ENCODE results near the gene ZNF780A. TPM values are rescaled to one million over a fixed set of nuclear protein-coding genes. Genes with fewer than 3 reads are reported as not detected.

Gene ZNF780A
- total RNA-seq, 1 donor from 2014 or later, result 27.4 TPM

DNA sequence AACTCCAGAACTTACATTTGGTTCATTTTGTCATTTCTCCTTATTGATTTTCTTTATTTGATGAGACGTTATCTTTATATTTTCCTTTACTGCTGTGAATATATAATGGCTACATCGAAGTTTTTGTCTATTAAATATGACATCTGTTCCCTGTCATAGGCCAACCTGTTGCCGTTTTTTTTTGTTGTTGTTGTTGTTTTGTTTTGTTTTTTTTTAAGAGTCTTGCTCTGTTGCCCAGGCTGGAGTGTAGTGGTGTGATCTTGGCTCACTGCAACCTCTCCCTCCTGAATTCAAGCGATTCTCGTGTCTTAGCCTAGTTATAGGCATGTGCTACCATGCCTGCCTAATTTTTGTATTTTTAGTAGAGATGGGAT is 64.2 kb downstream of the ZNF780A start:
- Mint-ChIP-seq H3K27ac (peak overlapping the region; percentile 56), H3K4me1 (ENCODE audit: low read depth) (no peaks in the 10 kb centered on the region), H3K9me3 (ENCODE audit: low read depth) (peaks cover 57% of the 10 kb centered on the region), H3K4me3 (ENCODE audit: low read depth) (no peak overlapping the region), H3K27me3 (no peaks in the 10 kb centered on the region), H3K36me3 (ENCODE audit: insufficient read depth) (peaks cover 35% of the 10 kb centered on the region)
- no peak for DNase-seq (ENCODE audit: low spot score, unreplicated experiment)
- TF ChIP-seq, protein P1, sequence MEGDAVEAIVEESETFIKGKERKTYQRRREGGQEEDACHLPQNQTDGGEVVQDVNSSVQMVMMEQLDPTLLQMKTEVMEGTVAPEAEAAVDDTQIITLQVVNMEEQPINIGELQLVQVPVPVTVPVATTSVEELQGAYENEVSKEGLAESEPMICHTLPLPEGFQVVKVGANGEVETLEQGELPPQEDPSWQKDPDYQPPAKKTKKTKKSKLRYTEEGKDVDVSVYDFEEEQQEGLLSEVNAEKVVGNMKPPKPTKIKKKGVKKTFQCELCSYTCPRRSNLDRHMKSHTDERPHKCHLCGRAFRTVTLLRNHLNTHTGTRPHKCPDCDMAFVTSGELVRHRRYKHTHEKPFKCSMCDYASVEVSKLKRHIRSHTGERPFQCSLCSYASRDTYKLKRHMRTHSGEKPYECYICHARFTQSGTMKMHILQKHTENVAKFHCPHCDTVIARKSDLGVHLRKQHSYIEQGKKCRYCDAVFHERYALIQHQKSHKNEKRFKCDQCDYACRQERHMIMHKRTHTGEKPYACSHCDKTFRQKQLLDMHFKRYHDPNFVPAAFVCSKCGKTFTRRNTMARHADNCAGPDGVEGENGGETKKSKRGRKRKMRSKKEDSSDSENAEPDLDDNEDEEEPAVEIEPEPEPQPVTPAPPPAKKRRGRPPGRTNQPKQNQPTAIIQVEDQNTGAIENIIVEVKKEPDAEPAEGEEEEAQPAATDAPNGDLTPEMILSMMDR (IDR thresholded peaks at IDR 0.05; ENCODE audit: unreplicated experiment), result no peak

DNA sequence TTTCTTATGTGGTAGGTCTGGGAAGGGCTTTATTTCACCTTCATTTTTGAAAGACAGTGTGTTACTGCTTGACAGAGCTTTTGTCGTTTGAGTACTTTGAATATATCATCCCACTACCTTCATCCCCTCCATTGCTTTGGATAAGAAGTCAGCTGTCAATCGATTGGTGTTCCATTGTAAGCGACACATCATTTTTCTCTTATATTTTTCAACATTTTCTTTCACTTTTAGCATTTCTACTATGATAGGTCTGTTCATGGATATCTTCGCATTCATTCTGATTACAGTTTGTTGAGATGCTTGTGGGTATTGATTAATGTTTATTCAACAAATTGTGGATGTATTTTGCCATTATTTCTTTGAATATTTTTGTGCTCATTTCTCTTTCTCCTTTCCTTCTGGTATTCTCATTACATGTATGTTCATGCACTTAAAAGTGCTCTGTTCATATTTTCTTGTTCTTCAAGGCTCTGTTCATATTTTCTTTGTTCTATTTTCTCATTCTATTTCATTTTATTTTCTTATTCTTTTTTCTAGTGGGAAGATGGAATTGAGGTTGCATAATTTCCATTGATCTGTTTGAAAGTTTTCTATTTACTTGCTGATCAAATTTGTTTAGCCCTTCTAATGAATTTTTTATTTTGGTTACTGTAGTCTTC is 64.7 kb downstream of the ZNF780A start:
- TF ChIP-seq, protein P1 (IDR thresholded peaks at IDR 0.05; ENCODE audit: unreplicated experiment), result no peak
- no peak overlapping the region for H3K27ac Mint-ChIP-seq
- H3K4me1 Mint-ChIP-seq (ENCODE audit: low read depth), result no peaks in the 10 kb centered on the region
- DNase-seq (ENCODE audit: low spot score, unreplicated experiment), result no peak
- peaks cover 33% of the 10 kb centered on the region for H3K36me3 Mint-ChIP-seq (ENCODE audit: insufficient read depth)
- no peaks in the 10 kb centered on the region for H3K27me3 Mint-ChIP-seq
- H3K4me3 Mint-ChIP-seq (ENCODE audit: low read depth), result no peak overlapping the region
- peaks cover 58% of the 10 kb centered on the region for H3K9me3 Mint-ChIP-seq (ENCODE audit: low read depth)

DNA sequence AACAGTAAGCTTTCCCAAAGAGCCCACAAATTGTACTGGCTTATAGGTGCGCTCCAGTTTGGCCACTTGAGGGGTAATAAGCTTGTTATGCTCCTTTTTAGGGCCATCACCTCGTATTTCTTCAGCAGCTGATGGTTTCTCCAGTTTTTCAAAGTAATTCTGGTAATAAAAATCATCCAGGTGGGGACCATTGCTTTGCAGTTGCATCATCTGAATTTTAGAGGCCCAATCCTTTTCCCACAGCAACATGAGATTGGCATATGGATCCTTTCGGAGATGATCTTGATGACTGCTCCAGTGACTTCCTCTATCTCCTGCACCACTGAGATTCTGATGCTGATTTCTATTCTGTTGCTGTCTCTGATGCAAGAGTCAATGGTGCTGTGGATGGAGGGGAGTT is 66.8 kb downstream of the ZNF780A start:
- H3K4me3 Mint-ChIP-seq (ENCODE audit: low read depth), result no peak overlapping the region
- no peaks in the 10 kb centered on the region for H3K4me1 Mint-ChIP-seq (ENCODE audit: low read depth)
- no peaks in the 10 kb centered on the region for H3K27me3 Mint-ChIP-seq
- no peak for DNase-seq (ENCODE audit: low spot score, unreplicated experiment)
- peaks cover 57% of the 10 kb centered on the region for H3K9me3 Mint-ChIP-seq (ENCODE audit: low read depth)
- no peak overlapping the region for H3K27ac Mint-ChIP-seq
- peaks cover 19% of the 10 kb centered on the region for H3K36me3 Mint-ChIP-seq (ENCODE audit: insufficient read depth)
- TF ChIP-seq, protein P1 (IDR thresholded peaks at IDR 0.05; ENCODE audit: unreplicated experiment), result no peak

Other genes starting within 250 kb of the ZNF780A start
- 250 and 271 TPM in 2 replicates for gene FBL, start 244.6 kb downstream of the ZNF780A start, total RNA-seq
- 0.80 and 1.2 TPM in 2 replicates for gene FCGBP, start 156.3 kb downstream of the ZNF780A start, total RNA-seq
- 95.9 and 100 TPM in 2 replicates for gene PSMC4, start 119.8 kb downstream of the ZNF780A start, total RNA-seq
- gene ZNF546, start 93.9 kb downstream of the ZNF780A start, total RNA-seq, result 5.1 and 5.9 TPM in 2 replicates
- gene ZNF780B, start 34.7 kb downstream of the ZNF780A start, total RNA-seq, result 40.6 and 45.9 TPM in 2 replicates
- 35.3 and 37.2 TPM in 2 replicates for gene MAP3K10, start 100.5 kb upstream of the ZNF780A start, total RNA-seq
- gene TTC9B, start 127.4 kb upstream of the ZNF780A start, total RNA-seq, result not detected in 2 replicates
- gene CCNP, start 135.7 kb upstream of the ZNF780A start, total RNA-seq, result 0.50 and 0.78 TPM in 2 replicates
- gene AKT2, start 194.4 kb upstream of the ZNF780A start, total RNA-seq, result 200 TPM in 2 replicates